Sciatic nerve (tissue), 2 donors: ENCODE measurements around the gene INSRR. TPM values are rescaled to one million over a fixed set of nuclear protein-coding genes. Genes with fewer than 3 reads are reported as not detected.

Experiments used
- ATAC-seq: fragments of 200-7000 bp; cut with Tn5 transposase; one replicate; pipeline ENCODE4 v1.9.1; 2020; ENCODE audit warnings: mild to moderate bottlenecking, moderate library complexity
- DNase-seq: peaks from one replicate; pipeline ENCODE4 v3.0.0-alpha.2; 2020; ENCODE audit warnings: low spot score
- intact Hi-C: fragments of 100-400 bp; cut with DNase I; formaldehyde crosslinking; loops from one replicate; pipeline ENCODE4 v1.14.2; 2022
- total RNA-seq: library from RNA; stranded (reverse); fragmentation: NEBNext Ultra II Directional; extraction: Animal tissue kit (Norgen Biotek cat#: 25700); gene quantifications from one replicate; pipeline ENCODE4 v1.2.1, GENCODE V29; 2021
- donor health status: DM: no; HTN: no; CAD: no.
- donor health status: DM: no; HTN: no; CAD: no.

INSRR gene
- total RNA-seq, 1 donor from 2014 or later, result 0.40 TPM

- DNase-seq, result no peak
- intact Hi-C loops, result loop anchor here (10.0 kb wide), 1 partner anchor 165 kb away; no protein-coding TSS in a partner anchor
- ATAC-seq, result peak; percentile 69
Measured at GRCh38 chr1:156859523-156860112, 701 bp upstream of the INSRR start.

- ATAC-seq (no peak), DNase-seq (no peak)
- intact Hi-C loops, result no loop called here
Measured at GRCh38 chr1:156858555-156858956, 361 bp downstream of the INSRR start.

- ATAC-seq, result no peak
- no peak for DNase-seq
- intact Hi-C loops, result no loop called here
Measured at GRCh38 chr1:156857532-156857931, 1.4 kb downstream of the INSRR start.

- intact Hi-C loops, result no loop called here
- DNase-seq, result no peak
- no peak for ATAC-seq
Measured at GRCh38 chr1:156856282-156856785, 2.6 kb downstream of the INSRR start.

GRCh38 chr1:156854634-156855033 is 4.3 kb downstream of the INSRR start:
- DNase-seq, result no peak
- no peak for ATAC-seq
- intact Hi-C loops, result no loop called here

- ATAC-seq, result no peak
- no peak for DNase-seq
- intact Hi-C loops, result no loop called here
Measured at GRCh38 chr1:156853761-156854160, 5.2 kb downstream of the INSRR start.

- ATAC-seq (peak; percentile 77), DNase-seq (peak; percentile 74)
- intact Hi-C loops, result no loop called here
Measured at GRCh38 chr1:156852418-156852874, 6.5 kb downstream of the INSRR start.

GRCh38 chr1:156851779-156852417 is 7.0 kb downstream of the INSRR start:
- intact Hi-C loops, result no loop called here
- no peak for DNase-seq
- ATAC-seq, result peak; percentile 7

- ATAC-seq (no peak), DNase-seq (no peak)
- intact Hi-C loops, result no loop called here
Measured at GRCh38 chr1:156849151-156849496, 9.8 kb downstream of the INSRR start.

- DNase-seq, result no peak
- intact Hi-C loops, result no loop called here
- ATAC-seq, result peak; percentile 36
Measured at GRCh38 chr1:156848461-156849150, 10.3 kb downstream of the INSRR start.

GRCh38 chr1:156847591-156848460 is 11.1 kb downstream of the INSRR start:
- no peak for ATAC-seq
- intact Hi-C loops, result no loop called here

GRCh38 chr1:156846643-156847042 is 12.3 kb downstream of the INSRR start:
- intact Hi-C loops, result no loop called here
- no peak for ATAC-seq
- DNase-seq, result no peak

More at GRCh38 chr1:156847591-156848460, 11.1 kb downstream of the INSRR start:
- DNase-seq, result no peak

- intact Hi-C loops, result no loop called here
- ATAC-seq (no peak), DNase-seq (no peak)
Measured at GRCh38 chr1:156845953-156846545, 12.9 kb downstream of the INSRR start.

- DNase-seq (no peak), ATAC-seq (no peak)
- intact Hi-C loops, result no loop called here
Measured at GRCh38 chr1:156845055-156845952, 13.6 kb downstream of the INSRR start.

- ATAC-seq, result no peak
- no peak for DNase-seq
- intact Hi-C loops, result no loop called here
Measured at GRCh38 chr1:156844638-156845037, 14.3 kb downstream of the INSRR start.

- DNase-seq, result no peak
- ATAC-seq, result no peak
- intact Hi-C loops, result no loop called here
Measured at GRCh38 chr1:156844102-156844501, 14.8 kb downstream of the INSRR start.

- DNase-seq, result no peak
- ATAC-seq, result no peak
- intact Hi-C loops, result no loop called here
Measured at GRCh38 chr1:156842618-156843300, 16.2 kb downstream of the INSRR start.
